Fibroblast of the conjunctiva (primary cell): ENCODE measurements around the gene GSTA1.
"Not testable (repeated sequence)": the region's sequence is repeated elsewhere in the genome, so short reads cannot be mapped to it uniquely, and the experiment has no call there.

Source experiments
- DNase-seq: peaks from one replicate; pipeline ENCODE4 v3.0.0-alpha.2; 2010; ENCODE audit warnings: low read depth

The GSTA1 gene

GRCh38 chr6:52803668-52804255, at the start of gene GSTA1:
Gene GSTA1 (minus strand): TSS chr6:52803816. CDS start chr6:52799267, 4,549 bp downstream.
- DNase-seq = not testable (repeated sequence)

GRCh38 chr6:52849137-52849536, 45.5 kb upstream of the GSTA1 start:
- DNase-seq = no peak

GRCh38 chr6:52846002-52846401, 42.4 kb upstream of the GSTA1 start:
- DNase-seq = no peak

GRCh38 chr6:52843605-52844004, 40.0 kb upstream of the GSTA1 start:
- no peak for DNase-seq

GRCh38 chr6:52840763-52841585, 37.4 kb upstream of the GSTA1 start, which contains the start of gene GSTA5:
Gene GSTA5 (minus strand): TSS chr6:52840813.
- DNase-seq = no peak

GRCh38 chr6:52839124-52840055, 35.8 kb upstream of the GSTA1 start:
- DNase-seq = peak; percentile 36

GRCh38 chr6:52834481-52834880, 30.9 kb upstream of the GSTA1 start:
- no peak for DNase-seq

- not testable (repeated sequence) for DNase-seq
Measured at GRCh38 chr6:52830869-52831268, 27.3 kb upstream of the GSTA1 start.

- no peak for DNase-seq
Measured at GRCh38 chr6:52829046-52829817, 25.6 kb upstream of the GSTA1 start.

- not testable (repeated sequence) for DNase-seq
Measured at GRCh38 chr6:52828621-52829020, 25.0 kb upstream of the GSTA1 start.

- DNase-seq = not testable (repeated sequence)
Measured at GRCh38 chr6:52827073-52827783, 23.6 kb upstream of the GSTA1 start.

- no peak for DNase-seq
Measured at GRCh38 chr6:52826513-52826912, 22.9 kb upstream of the GSTA1 start.

- DNase-seq = not testable (repeated sequence)
Measured at GRCh38 chr6:52825900-52826459, 22.4 kb upstream of the GSTA1 start.

- DNase-seq = not testable (repeated sequence)
Measured at GRCh38 chr6:52825270-52825793, 21.7 kb upstream of the GSTA1 start.

- DNase-seq = no peak
Measured at GRCh38 chr6:52821842-52822241, 18.2 kb upstream of the GSTA1 start.

- peak; percentile 4 for DNase-seq
Measured at GRCh38 chr6:52820198-52820597, 16.6 kb upstream of the GSTA1 start.

- peak; percentile 20 for DNase-seq
Measured at GRCh38 chr6:52815167-52816092, 11.8 kb upstream of the GSTA1 start.

- DNase-seq = not testable (repeated sequence)
Measured at GRCh38 chr6:52814545-52814944, 10.9 kb upstream of the GSTA1 start.

- DNase-seq = not testable (repeated sequence)
Measured at GRCh38 chr6:52809777-52810176, 6.2 kb upstream of the GSTA1 start.
